Cardiac fibroblast (primary cell): ENCODE measurements around the gene CNMD.
"Not testable (repeated sequence)": the region's sequence is repeated elsewhere in the genome, so short reads cannot be mapped to it uniquely, and the experiment has no call there.

ENCODE experiments used
- DNase-seq, 2 donors: peaks; one replicate each; pipeline versions ENCODE4 v3.0.0 to v3.0.0-alpha.2; 2010; ENCODE audit warnings: low read depth in 2 of 2
- H3K4me3 ChIP-seq, 2 donors: replicated peaks in 1 of 2; 1 replicate in 1 of 2; 2 replicates in 1 of 2; pipeline ENCODE4 v1.5.1; 2011; ENCODE audit warnings: low read depth in 2 of 2, low read length in 2 of 2, mild to moderate bottlenecking in 2 of 2, moderate library complexity in 1 of 2
- TF ChIP-seq, protein P1 (sequence below): IDR thresholded peaks from one replicate; pipeline ENCODE4 v1.5.1; 2011; ENCODE audit warnings: low read depth, mild to moderate bottlenecking, low read length, inconsistent platforms

CNMD gene

GRCh38 chr13:52713894-52714293 is 25.7 kb downstream of the CNMD start:
- peak in 1 of 2 donors; percentile 23 for DNase-seq
- TF ChIP-seq, protein P1, sequence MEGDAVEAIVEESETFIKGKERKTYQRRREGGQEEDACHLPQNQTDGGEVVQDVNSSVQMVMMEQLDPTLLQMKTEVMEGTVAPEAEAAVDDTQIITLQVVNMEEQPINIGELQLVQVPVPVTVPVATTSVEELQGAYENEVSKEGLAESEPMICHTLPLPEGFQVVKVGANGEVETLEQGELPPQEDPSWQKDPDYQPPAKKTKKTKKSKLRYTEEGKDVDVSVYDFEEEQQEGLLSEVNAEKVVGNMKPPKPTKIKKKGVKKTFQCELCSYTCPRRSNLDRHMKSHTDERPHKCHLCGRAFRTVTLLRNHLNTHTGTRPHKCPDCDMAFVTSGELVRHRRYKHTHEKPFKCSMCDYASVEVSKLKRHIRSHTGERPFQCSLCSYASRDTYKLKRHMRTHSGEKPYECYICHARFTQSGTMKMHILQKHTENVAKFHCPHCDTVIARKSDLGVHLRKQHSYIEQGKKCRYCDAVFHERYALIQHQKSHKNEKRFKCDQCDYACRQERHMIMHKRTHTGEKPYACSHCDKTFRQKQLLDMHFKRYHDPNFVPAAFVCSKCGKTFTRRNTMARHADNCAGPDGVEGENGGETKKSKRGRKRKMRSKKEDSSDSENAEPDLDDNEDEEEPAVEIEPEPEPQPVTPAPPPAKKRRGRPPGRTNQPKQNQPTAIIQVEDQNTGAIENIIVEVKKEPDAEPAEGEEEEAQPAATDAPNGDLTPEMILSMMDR, result no peak
- H3K4me3 ChIP-seq, result no peak overlapping the region

GRCh38 chr13:52712385-52712784 is 27.2 kb downstream of the CNMD start:
- no peak for DNase-seq
- no peak overlapping the region for H3K4me3 ChIP-seq
- TF ChIP-seq, protein P1, result no peak

DNA sequence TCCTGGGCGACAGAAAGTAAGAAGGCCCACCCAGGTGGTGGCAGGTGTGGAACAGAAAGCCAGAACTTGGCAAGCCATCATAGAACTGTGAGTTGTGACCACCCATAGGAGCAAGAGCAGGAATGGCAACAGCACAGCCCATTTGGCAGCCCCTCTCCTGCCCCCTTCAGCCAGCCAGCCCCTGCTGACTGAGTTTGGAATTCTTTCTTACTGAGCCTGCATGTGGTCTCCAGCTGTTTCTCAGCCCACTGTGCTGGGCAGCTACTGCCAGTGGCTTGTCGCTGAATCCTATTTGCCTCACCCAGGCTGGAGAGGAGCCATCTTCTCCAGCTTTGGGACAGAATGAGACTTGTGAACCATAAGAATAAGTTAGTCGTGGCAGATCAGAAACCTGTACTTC is 28.3 kb downstream of the CNMD start:
- TF ChIP-seq, protein P1, result no peak
- no peak overlapping the region for H3K4me3 ChIP-seq
- DNase-seq, result no peak

GRCh38 chr13:52708266-52708665 is 31.4 kb downstream of the CNMD start:
- not testable (repeated sequence) for H3K4me3 ChIP-seq, DNase-seq

DNA sequence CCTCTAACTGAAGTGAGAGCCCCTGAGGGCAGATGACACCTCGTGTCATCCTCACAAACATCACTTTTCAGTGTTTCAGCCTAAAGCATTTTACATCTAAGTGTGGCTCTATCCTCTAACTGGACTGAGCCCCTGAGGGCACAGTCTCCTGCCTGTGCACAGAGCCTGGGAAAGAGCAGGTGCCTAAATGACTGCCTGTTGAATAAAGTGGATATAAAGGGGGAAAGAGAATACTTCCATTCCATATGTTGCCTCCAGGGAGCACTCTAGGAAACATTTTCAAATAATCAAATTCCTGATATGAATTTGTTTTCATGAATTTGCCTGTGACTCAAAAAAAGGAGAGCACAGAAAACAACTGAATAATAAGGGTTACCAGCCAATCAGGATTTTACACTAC is 32.2 kb downstream of the CNMD start:
- no peak for DNase-seq
- no peak overlapping the region for H3K4me3 ChIP-seq
- TF ChIP-seq, protein P1, result no peak

DNA sequence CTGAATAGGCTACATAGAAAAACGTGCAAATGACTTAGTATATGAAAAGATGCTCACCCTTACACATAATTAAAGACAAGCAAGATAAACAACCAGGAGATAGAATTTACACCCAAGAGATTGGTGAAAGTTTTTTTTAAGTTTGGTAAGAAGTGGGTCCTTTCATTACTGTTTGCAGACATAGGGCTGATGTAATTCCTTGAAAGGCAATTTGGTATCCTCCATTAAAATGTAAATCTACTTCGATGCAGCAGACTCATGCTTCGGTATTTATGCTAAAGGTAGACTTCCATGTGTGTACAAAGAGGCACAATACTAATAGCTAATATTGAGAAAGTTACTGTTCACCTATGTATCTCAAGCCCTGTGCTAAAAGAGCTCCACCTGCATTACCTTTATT is 33.5 kb downstream of the CNMD start:
- DNase-seq, result no peak
- H3K4me3 ChIP-seq, result no peak overlapping the region
- TF ChIP-seq, protein P1, result no peak

DNA sequence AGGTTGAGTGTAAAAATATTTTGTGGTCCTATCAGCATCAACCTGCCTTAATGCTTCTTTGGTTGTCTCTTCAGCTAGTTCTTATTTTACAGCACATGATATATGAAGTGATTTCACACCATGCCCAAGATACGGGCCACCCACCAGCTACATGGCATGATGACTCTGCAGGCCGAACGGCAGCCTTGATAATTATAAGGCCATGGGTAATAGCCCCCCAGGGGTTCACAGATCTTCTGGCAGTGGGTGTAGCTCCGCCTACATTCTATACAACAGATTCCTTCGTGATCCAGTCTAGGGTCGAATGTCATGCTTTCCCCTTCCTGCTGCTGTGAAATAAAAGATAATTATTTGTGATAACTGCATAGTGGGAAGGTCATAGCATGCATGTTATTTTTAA is 36.1 kb downstream of the CNMD start:
- no peak for DNase-seq
- no peak overlapping the region for H3K4me3 ChIP-seq
- TF ChIP-seq, protein P1, result no peak
